GM19452 (cell line): Measurements from ENCODE around the gene PGAP3.
A peak's percentile ranks its signal among the peaks of the same experiment; 100 is the strongest.

ENCODE experiments used
- ATAC-seq: cut with Tn5 transposase; IDR thresholded peaks from one replicate; pipeline ENCODE4 v1.9.1; 2021; ENCODE audit not compliant: unreplicated experiment

The PGAP3 gene

GRCh38 chr17:39625198-39625785 is 62.6 kb downstream of the PGAP3 start:
- ATAC-seq = no peak

- no peak for ATAC-seq
Observed at GRCh38 chr17:39624313-39624712, 63.5 kb downstream of the PGAP3 start.

GRCh38 chr17:39623356-39623950 is 64.4 kb downstream of the PGAP3 start:
- ATAC-seq = no peak

- ATAC-seq = peak; percentile 47
Observed at GRCh38 chr17:39622380-39623006, 65.4 kb downstream of the PGAP3 start.

- peak; percentile 54 for ATAC-seq
Observed at GRCh38 chr17:39621523-39622379, 66.1 kb downstream of the PGAP3 start.
